Peyer's patch (tissue), 4 donors: Measurements from ENCODE around the gene ZGRF1.

ENCODE experiments used
- CTCF ChIP-seq, 6 experiments: fragments of 450-650 bp in 4 of 6; fragments of 200-600 bp in 2 of 6; sonication (generic) in 1 of 6; IDR thresholded peaks; one replicate each; pipeline ENCODE4 v1.5.1; 2017 to 2019; ENCODE audit warnings: antibody characterized with exemption in 6 of 6, mild to moderate bottlenecking in 3 of 6, moderate library complexity in 1 of 6
- POLR2A ChIP-seq, 2 donors: fragments of 450-650 bp; IDR thresholded peaks; one replicate each; pipeline ENCODE4 v1.5.1; 2017; ENCODE audit warnings: antibody characterized with exemption in 2 of 2, mild to moderate bottlenecking in 2 of 2, moderate library complexity in 2 of 2

- TF ChIP-seq CTCF (IDR thresholded peaks at IDR 0.05) (no peak), POLR2A (IDR thresholded peaks at IDR 0.05) (no peak)
Measured at GRCh38 chr4:112589206-112589605, 47.5 kb downstream of the ZGRF1 start.
